ENCODE data around the gene RGS5. TPM values are rescaled to one million over a fixed set of nuclear protein-coding genes. Genes with fewer than 3 reads are reported as not detected.
A peak's percentile ranks its signal among the peaks of the same experiment; 100 is the strongest.

RGS5 gene
- total and polyA plus RNA-seq, 2 donors from 2014 or later, result 60.5 to 359 TPM

- Histone ChIP-seq H3K4me1 (ENCODE audit: control insufficient read depth in 2 of 3, insufficient read depth in 2 of 3, low read depth in 1 of 3, low read length in 3 of 3) (no peaks in the 10 kb centered on the region), H3K4me3 (ENCODE audit: low read length in 3 of 3) (no peak overlapping the region), H3K36me3 (ENCODE audit: control insufficient read depth in 2 of 3, insufficient read depth in 3 of 3, low read length in 3 of 3) (no peaks in the 10 kb centered on the region), H3K27ac (ENCODE audit: low read depth in 2 of 2, low read length in 2 of 2) (no peak overlapping the region), H3K27me3 (ENCODE audit: control insufficient read depth, insufficient read depth, low read length) (no peaks in the 10 kb centered on the region), H3K9ac (ENCODE audit: low read length in 3 of 3) (no peak overlapping the region), H3K9me3 (ENCODE audit: control insufficient read depth in 2 of 3, insufficient read depth in 1 of 3, low read length in 3 of 3) (no peaks in the 10 kb centered on the region)
- DNase-seq, result peak in 1 of 5 donors; percentile 10
- no peak for FAIRE-seq
- no peak for TF ChIP-seq CTCF (IDR thresholded peaks at IDR 0.05; ENCODE audit: borderline replicate concordance, extremely low read depth, insufficient read depth)
- intact Hi-C loops (cut with DNase I), result no loop called here
These were observed 72.4 kb downstream of the RGS5 start for GRCh38 chr1:163130225-163130856.

GRCh38 chr1:163128282-163128681, 74.4 kb downstream of the RGS5 start:
- no peaks in the 10 kb centered on the region for H3K4me1 ChIP-seq (ENCODE audit: control insufficient read depth in 2 of 3, insufficient read depth in 2 of 3, low read depth in 1 of 3, low read length in 3 of 3)
- intact Hi-C loops (cut with DNase I), result no loop called here
- no peak overlapping the region for H3K4me3 ChIP-seq (ENCODE audit: low read length in 3 of 3)
- H3K27ac ChIP-seq (ENCODE audit: low read depth in 2 of 2, low read length in 2 of 2), result no peak overlapping the region
- no peak for TF ChIP-seq CTCF (IDR thresholded peaks at IDR 0.05; ENCODE audit: borderline replicate concordance, extremely low read depth, insufficient read depth)
- H3K9me3 ChIP-seq (ENCODE audit: control insufficient read depth in 2 of 3, insufficient read depth in 1 of 3, low read length in 3 of 3), result no peaks in the 10 kb centered on the region
- no peaks in the 10 kb centered on the region for H3K36me3 ChIP-seq (ENCODE audit: control insufficient read depth in 2 of 3, insufficient read depth in 3 of 3, low read length in 3 of 3)
- FAIRE-seq (no peak), DNase-seq (no peak)
- H3K27me3 ChIP-seq (ENCODE audit: control insufficient read depth, insufficient read depth, low read length), result no peaks in the 10 kb centered on the region
- no peak overlapping the region for H3K9ac ChIP-seq (ENCODE audit: low read length in 3 of 3)

- H3K4me1 ChIP-seq (ENCODE audit: control insufficient read depth in 2 of 3, insufficient read depth in 2 of 3, low read depth in 1 of 3, low read length in 3 of 3), result no peaks in the 10 kb centered on the region
- no peak overlapping the region for H3K4me3 ChIP-seq (ENCODE audit: low read length in 3 of 3)
- FAIRE-seq (no peak), DNase-seq (no peak)
- no peaks in the 10 kb centered on the region for H3K9me3 ChIP-seq (ENCODE audit: control insufficient read depth in 2 of 3, insufficient read depth in 1 of 3, low read length in 3 of 3)
- no peak overlapping the region for H3K9ac ChIP-seq (ENCODE audit: low read length in 3 of 3)
- intact Hi-C loops (cut with DNase I), result no loop called here
- H3K27ac ChIP-seq (ENCODE audit: low read depth in 2 of 2, low read length in 2 of 2), result no peak overlapping the region
- TF ChIP-seq CTCF (IDR thresholded peaks at IDR 0.05; ENCODE audit: borderline replicate concordance, extremely low read depth, insufficient read depth), result no peak
- H3K27me3 ChIP-seq (ENCODE audit: control insufficient read depth, insufficient read depth, low read length), result no peaks in the 10 kb centered on the region
- H3K36me3 ChIP-seq (ENCODE audit: control insufficient read depth in 2 of 3, insufficient read depth in 3 of 3, low read length in 3 of 3), result no peaks in the 10 kb centered on the region
These were observed 77.9 kb downstream of the RGS5 start for GRCh38 chr1:163124812-163125211.

GRCh38 chr1:163120372-163120771, 82.3 kb downstream of the RGS5 start:
- Histone ChIP-seq H3K27ac (ENCODE audit: low read depth in 2 of 2, low read length in 2 of 2) (no peak overlapping the region), H3K4me3 (ENCODE audit: low read length in 3 of 3) (no peak overlapping the region), H3K9me3 (ENCODE audit: control insufficient read depth in 2 of 3, insufficient read depth in 1 of 3, low read length in 3 of 3) (no peaks in the 10 kb centered on the region), H3K4me1 (ENCODE audit: control insufficient read depth in 2 of 3, insufficient read depth in 2 of 3, low read depth in 1 of 3, low read length in 3 of 3) (no peaks in the 10 kb centered on the region), H3K27me3 (ENCODE audit: control insufficient read depth, insufficient read depth, low read length) (no peaks in the 10 kb centered on the region), H3K36me3 (ENCODE audit: control insufficient read depth in 2 of 3, insufficient read depth in 3 of 3, low read length in 3 of 3) (no peaks in the 10 kb centered on the region), H3K9ac (ENCODE audit: low read length in 3 of 3) (no peak overlapping the region)
- FAIRE-seq (no peak), DNase-seq (no peak)
- TF ChIP-seq CTCF (IDR thresholded peaks at IDR 0.05; ENCODE audit: borderline replicate concordance, extremely low read depth, insufficient read depth), result no peak
- intact Hi-C loops (cut with DNase I), result no loop called here
